ENCODE data around the gene KTN1.
A peak's percentile ranks its signal among the peaks of the same experiment; 100 is the strongest.

The KTN1 gene

GRCh38 chr14:55572578-55572977, 7.4 kb upstream of the KTN1 start:
- Histone ChIP-seq H2AFZ (ENCODE audit: low read depth, low read length, severe bottlenecking) (no peak overlapping the region), H3K9ac (ENCODE audit: low read length) (no peak overlapping the region), H3K27ac (ENCODE audit: low read depth, low read length) (no peak overlapping the region), H3K27me3 (ENCODE audit: low read length) (no peaks in the 10 kb centered on the region), H3K79me2 (ENCODE audit: insufficient read depth, low read length) (no peaks in the 10 kb centered on the region), H3K36me3 (ENCODE audit: low read length) (no peaks in the 10 kb centered on the region), H3K9me3 (ENCODE audit: insufficient read depth, low read length) (no peaks in the 10 kb centered on the region), H3F3A (ENCODE audit: insufficient read depth) (no peaks in the 10 kb centered on the region), H3K4me2 (ENCODE audit: low read depth, low read length, poor library complexity, severe bottlenecking) (no peak overlapping the region), H3K9me2 (replicated peaks; ENCODE audit: insufficient read depth, low read length) (no peaks in the 10 kb centered on the region), H3K4me3 (ENCODE audit: insufficient read depth, low read length, poor library complexity, severe bottlenecking) (no peak overlapping the region), H4K20me1 (ENCODE audit: low read depth, low read length) (no peaks in the 10 kb centered on the region)
- no peak for TF ChIP-seq CTCF (IDR thresholded peaks at IDR 0.05; ENCODE audit: insufficient read depth, low read length, poor library complexity, severe bottlenecking)
- TF ChIP-seq EZH2phosphoT487 (conservative IDR thresholded peaks at IDR 0.05; ENCODE audit: low read length): no peak

DNA sequence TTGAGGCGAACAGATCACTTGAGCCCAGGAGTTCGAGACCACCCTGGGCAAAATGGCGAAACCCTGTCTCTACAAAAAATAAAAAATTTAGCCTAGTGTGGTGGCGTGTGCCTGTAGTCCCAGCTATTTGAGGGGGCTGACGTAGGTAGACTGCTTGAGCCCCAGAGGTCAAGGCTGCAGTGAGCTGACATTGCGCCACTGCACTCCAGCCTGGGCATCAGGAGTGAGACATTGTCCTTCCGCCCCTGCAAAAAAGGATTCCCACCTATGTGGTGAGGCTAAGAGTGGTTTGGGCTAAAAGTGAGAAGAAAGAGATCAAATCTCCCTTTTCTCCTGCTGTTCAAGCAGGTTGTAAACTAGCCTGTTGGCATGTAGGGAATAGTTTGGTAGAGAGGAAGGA, 5.0 kb upstream of the KTN1 start:
- H3K27ac ChIP-seq (ENCODE audit: low read depth, low read length): no peak overlapping the region

DNA sequence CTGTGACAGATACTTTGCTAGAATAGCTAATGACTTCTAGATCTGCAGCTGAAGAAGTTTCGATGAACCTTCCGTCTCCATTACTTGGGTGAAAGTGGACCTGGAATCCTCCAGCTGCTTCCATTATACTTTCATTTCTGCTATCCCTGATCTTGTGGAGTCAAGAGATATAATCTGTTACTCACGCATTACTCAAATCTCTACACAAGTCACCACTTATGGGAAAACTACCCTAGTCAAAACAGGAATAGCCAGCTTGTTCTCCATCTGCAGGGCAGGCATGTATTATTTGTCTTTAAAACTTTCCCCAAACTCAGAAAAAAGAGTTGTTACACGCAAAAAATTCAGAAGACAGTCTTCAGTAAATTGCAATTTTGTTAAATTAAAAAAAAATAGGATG, 2.8 kb upstream of the KTN1 start:
- Histone ChIP-seq H3K9me3 (ENCODE audit: insufficient read depth, low read length) (no peaks in the 10 kb centered on the region), H3K9ac (ENCODE audit: low read length) (no peak overlapping the region), H3K27me3 (ENCODE audit: low read length) (no peaks in the 10 kb centered on the region), H3F3A (ENCODE audit: insufficient read depth) (peaks cover 5% of the 10 kb centered on the region), H3K4me3 (ENCODE audit: insufficient read depth, low read length, poor library complexity, severe bottlenecking) (no peak overlapping the region), H4K20me1 (ENCODE audit: low read depth, low read length) (peaks cover 8% of the 10 kb centered on the region), H3K36me3 (ENCODE audit: low read length) (no peaks in the 10 kb centered on the region), H3K9me2 (replicated peaks; ENCODE audit: insufficient read depth, low read length) (no peaks in the 10 kb centered on the region), H3K79me2 (ENCODE audit: insufficient read depth, low read length) (peaks cover 18% of the 10 kb centered on the region), H3K4me2 (ENCODE audit: low read depth, low read length, poor library complexity, severe bottlenecking) (no peak overlapping the region), H2AFZ (ENCODE audit: low read depth, low read length, severe bottlenecking) (no peak overlapping the region), H3K27ac (ENCODE audit: low read depth, low read length) (no peak overlapping the region)
- TF ChIP-seq CTCF (IDR thresholded peaks at IDR 0.05; ENCODE audit: insufficient read depth, low read length, poor library complexity, severe bottlenecking) (no peak), EZH2phosphoT487 (conservative IDR thresholded peaks at IDR 0.05; ENCODE audit: low read length) (no peak)

More for the DNA sequence above, 5.0 kb upstream of the KTN1 start:
- H3K9me3 ChIP-seq (ENCODE audit: insufficient read depth, low read length): no peaks in the 10 kb centered on the region
- no peaks in the 10 kb centered on the region for H4K20me1 ChIP-seq (ENCODE audit: low read depth, low read length)
- H3K4me2 ChIP-seq (ENCODE audit: low read depth, low read length, poor library complexity, severe bottlenecking): no peak overlapping the region
- H3K36me3 ChIP-seq (ENCODE audit: low read length): no peaks in the 10 kb centered on the region
- no peak for TF ChIP-seq CTCF (IDR thresholded peaks at IDR 0.05; ENCODE audit: insufficient read depth, low read length, poor library complexity, severe bottlenecking)
- no peaks in the 10 kb centered on the region for H3F3A ChIP-seq (ENCODE audit: insufficient read depth)
- no peak overlapping the region for H2AFZ ChIP-seq (ENCODE audit: low read depth, low read length, severe bottlenecking)
- no peak overlapping the region for H3K9ac ChIP-seq (ENCODE audit: low read length)
- H3K27me3 ChIP-seq (ENCODE audit: low read length): no peaks in the 10 kb centered on the region
- H3K79me2 ChIP-seq (ENCODE audit: insufficient read depth, low read length): no peaks in the 10 kb centered on the region
- H3K4me3 ChIP-seq (ENCODE audit: insufficient read depth, low read length, poor library complexity, severe bottlenecking): no peak overlapping the region
- no peaks in the 10 kb centered on the region for H3K9me2 ChIP-seq (replicated peaks; ENCODE audit: insufficient read depth, low read length)

DNA sequence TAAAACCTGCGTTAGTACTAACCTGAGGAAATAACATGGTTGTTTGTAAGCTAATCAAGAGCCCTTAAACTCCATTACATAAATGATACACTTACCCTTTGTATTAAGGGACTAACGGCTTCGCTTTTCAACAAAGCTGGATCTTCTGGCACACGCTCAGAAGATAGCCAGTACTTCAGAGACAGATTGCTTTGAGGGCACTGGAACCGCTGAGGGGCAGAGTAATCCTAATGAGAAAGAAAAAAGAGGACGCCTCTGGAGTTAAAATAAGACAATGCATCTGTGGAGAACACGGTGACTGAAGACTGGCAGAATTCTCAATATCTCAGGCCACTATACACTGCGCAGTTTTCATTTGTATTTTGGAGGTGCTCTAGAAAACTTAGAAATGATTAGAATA, 1.5 kb upstream of the KTN1 start:
- Histone ChIP-seq H2AFZ (ENCODE audit: low read depth, low read length, severe bottlenecking) (no peak overlapping the region), H3K79me2 (ENCODE audit: insufficient read depth, low read length) (peaks cover 31% of the 10 kb centered on the region), H3K27me3 (ENCODE audit: low read length) (no peaks in the 10 kb centered on the region), H3K9ac (ENCODE audit: low read length) (no peak overlapping the region), H3K4me2 (ENCODE audit: low read depth, low read length, poor library complexity, severe bottlenecking) (peak overlapping the region; percentile 56), H3K9me2 (replicated peaks; ENCODE audit: insufficient read depth, low read length) (no peaks in the 10 kb centered on the region), H3K4me3 (ENCODE audit: insufficient read depth, low read length, poor library complexity, severe bottlenecking) (no peak overlapping the region), H3K27ac (ENCODE audit: low read depth, low read length) (no peak overlapping the region), H3K36me3 (ENCODE audit: low read length) (no peaks in the 10 kb centered on the region), H4K20me1 (ENCODE audit: low read depth, low read length) (peaks cover 20% of the 10 kb centered on the region), H3K9me3 (ENCODE audit: insufficient read depth, low read length) (no peaks in the 10 kb centered on the region), H3F3A (ENCODE audit: insufficient read depth) (peaks cover 17% of the 10 kb centered on the region)
- TF ChIP-seq EZH2phosphoT487 (conservative IDR thresholded peaks at IDR 0.05; ENCODE audit: low read length) (no peak), CTCF (IDR thresholded peaks at IDR 0.05; ENCODE audit: insufficient read depth, low read length, poor library complexity, severe bottlenecking) (no peak)
